Measurements from ENCODE around the gene DGKE.

The DGKE gene

DNA sequence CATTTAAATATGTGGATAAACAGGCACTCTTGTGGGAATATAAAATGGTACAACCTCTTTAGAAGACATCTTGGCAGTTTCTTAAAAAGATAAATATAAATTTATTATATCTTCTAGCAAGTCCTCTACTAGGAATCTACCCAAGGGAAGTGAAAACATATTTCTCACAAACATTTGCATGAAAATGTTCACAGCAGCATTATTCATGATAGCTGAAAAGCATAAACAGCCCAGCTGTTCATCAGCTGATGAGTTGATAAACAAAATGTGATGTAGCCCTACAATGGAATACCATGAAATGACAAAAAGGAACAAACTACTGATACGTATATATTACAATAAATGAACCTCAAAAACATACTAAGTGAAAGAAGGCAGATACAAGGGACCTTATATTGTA lies 12.0 kb downstream of the DGKE start:
- no peak for DNase-seq

DNA sequence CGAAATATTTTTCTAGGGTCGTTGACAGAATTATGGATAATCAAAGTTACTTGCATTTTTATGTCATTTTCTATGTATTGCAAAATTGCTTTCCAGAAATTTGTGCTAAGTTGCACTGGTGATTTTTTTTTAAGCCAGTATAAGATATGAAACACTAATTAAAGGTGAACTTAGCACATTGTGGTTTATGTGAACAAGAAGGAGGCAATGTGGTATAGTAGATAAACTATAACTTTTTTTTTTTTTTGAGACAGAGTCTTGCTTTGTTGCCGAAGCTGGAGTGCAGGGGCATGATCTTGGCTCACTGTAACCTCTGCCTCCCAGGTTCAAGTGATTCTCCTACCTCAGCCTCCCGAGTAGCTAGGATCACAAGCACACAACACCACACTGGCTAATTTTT lies 13.2 kb downstream of the DGKE start:
- no peak for DNase-seq

DNA sequence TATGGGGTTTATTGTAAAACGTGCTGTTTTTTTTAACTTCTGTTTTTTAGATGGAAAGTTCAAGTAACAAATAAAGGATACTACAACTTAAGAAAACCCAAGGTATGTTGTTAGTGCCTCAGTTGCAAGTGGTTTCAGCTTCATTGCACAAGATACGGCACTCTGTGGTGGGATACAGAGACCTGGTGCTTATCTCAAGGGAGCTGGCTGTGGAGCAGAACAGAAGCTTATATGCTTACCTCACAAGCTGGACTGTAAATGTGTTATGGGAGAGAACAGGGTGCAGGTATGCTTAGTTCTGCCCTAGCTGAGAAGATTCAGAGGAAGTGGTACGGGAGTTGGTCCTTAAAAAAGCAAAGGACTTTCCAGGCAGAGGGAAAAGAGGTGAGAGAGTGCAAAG lies 15.2 kb downstream of the DGKE start:
- no peak for DNase-seq

- no peak for DNase-seq
These were observed 16.6 kb downstream of the DGKE start for GRCh38 chr17:56850591-56850990.

DNA sequence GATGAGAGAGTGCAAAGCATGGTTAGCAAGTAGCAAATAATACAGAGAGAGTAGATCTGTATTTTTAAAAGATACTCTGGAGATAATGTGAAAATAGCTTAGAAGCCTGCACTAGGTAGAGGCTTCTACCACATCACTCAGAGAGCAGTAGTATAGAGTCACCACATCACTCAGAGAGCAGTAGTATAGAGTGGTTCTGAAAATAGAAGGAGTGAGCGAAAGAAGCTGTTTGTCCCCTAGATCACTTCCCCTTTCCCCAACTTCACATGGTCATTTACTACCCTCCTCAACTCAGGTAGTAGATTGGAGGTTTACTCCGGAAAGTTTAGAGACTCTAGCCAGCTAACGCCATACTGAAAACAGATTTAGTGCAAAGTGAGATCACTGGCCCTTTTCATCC lies 17.1 kb downstream of the DGKE start:
- no peak for DNase-seq

GRCh38 chr17:56861899-56862298 lies 27.9 kb downstream of the DGKE start:
- DNase-seq: no peak

- no peak for DNase-seq
These were observed 30.0 kb downstream of the DGKE start for GRCh38 chr17:56863974-56864373.

GRCh38 chr17:56866076-56866475 lies 32.1 kb downstream of the DGKE start:
- DNase-seq: no peak

DNA sequence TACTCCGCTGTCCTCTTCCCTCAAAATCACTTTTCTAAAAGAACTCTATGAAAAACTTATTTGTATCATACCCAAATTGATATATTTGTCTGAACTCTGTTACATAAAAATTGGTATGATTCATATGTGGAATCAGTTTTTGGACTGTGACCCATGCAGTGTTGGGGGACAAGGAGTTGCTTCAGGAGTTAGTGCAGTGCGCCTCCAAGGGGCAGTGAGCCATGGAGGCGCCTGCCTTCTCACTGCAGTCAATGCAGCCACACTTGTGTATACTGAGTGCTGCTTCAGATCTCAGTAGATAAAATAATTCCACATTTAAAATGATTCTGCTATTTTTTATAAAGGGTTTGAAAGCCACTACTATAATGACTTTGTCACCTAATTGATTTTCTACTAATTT lies 32.5 kb downstream of the DGKE start:
- DNase-seq: no peak

DNA sequence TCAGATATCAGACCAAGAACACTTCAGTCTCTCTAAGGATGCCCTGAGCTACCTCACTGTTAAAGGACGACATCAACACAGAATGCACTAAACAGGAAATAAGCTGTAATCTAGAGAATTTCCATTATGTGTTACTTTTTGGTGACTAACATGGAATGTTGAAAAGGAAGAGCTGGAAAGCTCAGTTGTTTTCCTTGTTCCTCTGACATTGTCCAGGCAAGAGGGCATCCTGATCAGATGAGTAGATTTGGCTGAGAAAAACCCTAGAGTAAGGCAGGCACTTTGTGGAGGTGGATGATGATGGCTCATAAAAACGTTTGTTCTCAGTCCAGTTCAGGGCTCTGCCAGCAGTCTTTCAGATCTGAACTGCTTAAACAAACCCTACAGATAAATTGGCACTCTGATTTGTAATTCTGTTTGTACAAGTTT lies 34.0 kb downstream of the DGKE start:
- no peak for DNase-seq

DNA sequence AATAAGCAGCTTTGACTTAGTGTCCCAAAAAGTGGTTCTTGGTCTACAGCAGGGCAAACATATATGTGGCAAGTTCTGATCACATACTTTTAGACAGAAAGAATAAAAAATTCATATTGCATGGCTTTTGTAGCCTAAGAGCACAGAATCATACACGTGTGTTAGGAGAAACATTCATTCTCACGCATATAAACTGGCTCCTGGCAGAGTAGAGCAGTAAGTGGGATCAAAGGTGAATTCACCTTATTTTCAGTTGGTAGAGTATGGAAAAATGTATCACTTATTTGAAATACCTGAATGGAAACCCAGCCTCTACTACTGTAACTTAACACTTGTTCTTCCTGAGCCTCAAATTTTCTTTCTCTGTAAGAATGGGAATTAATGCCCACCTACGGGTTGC lies 34.8 kb downstream of the DGKE start:
- no peak for DNase-seq

DNA sequence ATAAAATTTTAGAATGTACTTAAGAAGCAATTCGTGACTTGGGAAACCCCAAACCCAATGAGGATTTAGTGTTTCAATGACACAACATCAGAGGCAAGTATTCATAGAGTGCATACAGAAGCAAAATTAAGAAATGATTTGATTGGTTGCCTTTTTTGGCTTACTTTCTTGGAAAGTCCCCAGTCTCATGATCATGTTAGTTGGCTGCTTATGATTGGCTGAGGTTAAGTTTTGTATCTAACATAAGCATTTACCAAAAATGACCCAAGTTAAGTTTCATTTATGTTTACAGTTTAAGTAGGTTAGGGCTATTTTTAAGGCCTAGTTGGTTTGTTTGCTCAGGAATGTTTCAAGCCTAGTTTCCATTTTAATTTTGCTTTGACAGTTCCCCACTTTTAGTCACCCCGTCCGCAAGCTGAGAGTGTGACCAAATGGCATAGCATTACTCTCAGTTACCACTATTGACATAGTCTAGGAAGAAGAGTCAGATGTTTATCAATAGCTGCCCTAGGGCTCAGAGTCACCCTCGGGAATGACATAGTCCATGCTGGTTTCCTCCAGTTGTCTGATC lies 36.2 kb downstream of the DGKE start:
- no peak for DNase-seq

- DNase-seq: no peak
These were observed 42.8 kb downstream of the DGKE start for GRCh38 chr17:56876766-56877179.

DNA sequence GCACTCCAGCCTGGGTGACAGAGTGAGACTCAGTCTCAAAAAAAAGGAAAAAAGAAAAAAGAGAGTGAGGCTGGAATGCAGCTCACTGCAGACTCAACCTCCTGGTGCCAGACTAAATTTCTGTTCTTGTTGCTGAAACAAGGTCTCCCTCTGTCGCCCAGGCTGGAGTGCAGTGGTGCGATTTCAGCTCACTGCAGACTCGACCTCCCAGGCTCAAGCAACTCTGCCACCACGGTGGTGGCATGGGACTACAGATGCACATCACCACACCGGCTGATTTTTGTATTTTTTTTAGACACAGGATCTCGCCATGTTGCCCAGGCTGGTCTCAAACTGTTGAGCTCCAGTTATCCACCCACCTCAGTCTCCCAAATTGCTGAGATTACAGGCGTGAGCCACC lies 45.3 kb downstream of the DGKE start:
- DNase-seq: no peak

- DNase-seq: peak in 2 of 56 donors; percentile 1 to 4
These were observed 46.2 kb downstream of the DGKE start for GRCh38 chr17:56880133-56880532.

- DNase-seq: no peak
These were observed 46.6 kb downstream of the DGKE start for GRCh38 chr17:56880571-56880970.

DNA sequence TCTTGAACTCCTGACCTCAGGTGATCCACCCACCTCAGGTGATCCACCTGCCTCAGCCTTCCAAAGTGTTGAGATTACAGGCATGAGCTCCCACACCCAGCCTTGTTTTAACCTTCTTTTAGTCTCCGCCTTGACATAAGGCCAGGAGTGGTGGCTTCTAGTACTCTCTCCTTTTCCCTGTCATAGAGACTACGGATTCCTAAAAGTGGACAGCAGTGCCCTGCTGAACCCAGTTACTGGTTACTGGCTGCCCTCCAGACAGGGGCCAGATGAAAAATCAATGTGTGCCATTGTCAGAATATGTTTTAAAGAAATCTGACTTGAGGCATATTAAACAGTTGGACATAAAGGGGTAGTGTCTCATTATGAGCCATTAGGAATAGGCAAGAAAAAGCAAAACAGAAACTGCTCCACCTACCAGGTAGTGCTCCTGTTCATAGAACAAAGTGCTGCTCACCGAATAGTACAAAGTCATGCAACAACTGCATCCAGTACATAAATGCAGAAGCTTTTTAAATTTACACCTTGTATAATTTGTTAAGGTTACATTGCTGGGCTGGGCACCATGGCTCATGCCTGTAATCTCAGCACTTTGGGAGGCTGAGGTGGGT lies 47.8 kb downstream of the DGKE start:
- no peak for DNase-seq

GRCh38 chr17:56883616-56884015 lies 49.7 kb downstream of the DGKE start:
- no peak for DNase-seq

DNA sequence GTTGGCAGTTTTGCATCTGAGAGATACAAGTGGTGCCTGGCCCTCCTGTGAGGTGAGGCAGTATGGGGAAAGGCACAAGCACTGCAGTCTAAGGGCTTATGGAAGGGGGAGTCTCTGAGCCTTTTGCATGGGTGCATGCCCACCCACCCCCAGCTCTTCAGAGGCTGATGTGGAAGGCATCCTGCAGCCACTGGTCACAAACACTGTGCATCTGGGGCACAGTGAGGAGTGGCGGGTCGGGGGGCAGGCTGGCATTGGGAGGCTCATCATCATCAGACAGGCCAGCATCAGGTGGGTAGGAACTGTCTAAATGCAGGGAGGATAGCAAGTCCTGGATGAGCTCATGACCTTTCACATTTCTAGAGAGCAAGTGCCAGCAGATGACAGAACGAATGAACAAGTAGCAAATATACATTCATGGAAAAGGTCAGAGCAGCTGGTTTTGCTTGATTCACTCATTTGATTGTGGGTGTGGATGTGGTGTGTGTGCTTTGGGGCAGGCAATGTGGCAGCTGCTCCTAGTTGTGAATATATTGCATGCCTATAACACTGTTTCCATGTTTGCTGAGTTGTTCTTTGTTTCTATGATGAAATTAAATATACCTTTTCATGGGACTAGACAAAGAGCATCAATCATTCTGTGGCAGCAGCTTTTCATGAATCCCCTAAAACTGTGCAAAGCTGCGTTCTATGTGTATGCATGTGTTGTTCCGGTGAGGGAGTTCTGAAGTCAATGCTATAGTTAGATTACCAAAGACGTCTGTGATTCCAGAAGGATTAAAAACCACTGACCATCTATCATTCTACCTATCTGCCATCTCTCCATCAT lies 50.7 kb downstream of the DGKE start:
- DNase-seq: no peak

DNA sequence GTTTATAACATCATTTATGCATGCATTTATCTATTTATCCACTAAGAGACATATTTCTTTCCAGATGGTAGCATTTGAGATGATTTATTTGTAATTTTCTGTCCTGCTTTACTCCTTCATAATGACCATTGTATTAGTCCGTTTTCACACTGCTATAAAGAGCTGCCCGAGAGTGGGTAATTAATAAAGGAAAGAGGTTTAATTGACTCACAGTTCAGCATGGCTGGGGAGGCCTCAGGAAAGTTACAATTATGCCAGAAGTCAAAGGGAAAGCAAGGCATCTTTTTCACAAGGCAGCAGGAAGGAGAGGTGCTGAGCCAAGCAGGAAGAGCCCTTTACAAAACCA lies 51.3 kb downstream of the DGKE start:
- DNase-seq: no peak

- DNase-seq: no peak
These were observed 52.4 kb downstream of the DGKE start for GRCh38 chr17:56886288-56886731.

GRCh38 chr17:56887105-56887504 lies 53.2 kb downstream of the DGKE start:
- DNase-seq: no peak
